SK-N-SH (cell line): ENCODE results near the gene DENND10.
A peak's percentile ranks its signal among the peaks of the same experiment; 100 is the strongest.

Source experiments
- EP300 ChIP-seq, 2 experiments: IDR thresholded peaks; 2 replicates each; pipeline versions ENCODE4 v1.4.0 to v1.6.1; 2012; ENCODE audit warnings: borderline replicate concordance in 1 of 2, low read depth in 1 of 2, low read length in 1 of 2
- EZH2phosphoT487 ChIP-seq: fragments of 200-600 bp; sonication (generic); IDR thresholded peaks from 2 replicates; pipeline ENCODE4 v1.6.1; 2017; ENCODE audit warnings: low read depth, mixed run types, mild to moderate bottlenecking, antibody characterized with exemption, moderate library complexity, borderline replicate concordance
- GABPA ChIP-seq: IDR thresholded peaks from 2 replicates; pipeline ENCODE4 v1.4.0; 2012; ENCODE audit warnings: low read depth, mild to moderate bottlenecking
- MAX ChIP-seq: IDR thresholded peaks from 2 replicates; pipeline ENCODE4 v1.4.0; 2012; ENCODE audit warnings: low read depth
- NRF1 ChIP-seq: IDR thresholded peaks from 2 replicates; pipeline ENCODE4 v1.6.1; 2012; ENCODE audit warnings: low read depth, mild to moderate bottlenecking, low read length
- POLR2AphosphoS5 ChIP-seq: IDR thresholded peaks from 2 replicates; pipeline ENCODE4 v1.6.1; 2012; ENCODE audit warnings: low read depth, low read length
- REST ChIP-seq: IDR thresholded peaks from 2 replicates; pipeline ENCODE4 v1.6.1; 2012; ENCODE audit warnings: mild to moderate bottlenecking, low read depth, low read length, moderate library complexity
- USF2 ChIP-seq: fragments of 150-350 bp; IDR thresholded peaks from 2 replicates; pipeline ENCODE4 v1.6.1; 2017; ENCODE audit warnings: antibody characterized with exemption, low read length, low read depth, borderline replicate concordance
- YY1 ChIP-seq: IDR thresholded peaks from 2 replicates; pipeline ENCODE4 v1.4.0; 2012; ENCODE audit warnings: low read depth, mild to moderate bottlenecking
- TF ChIP-seq, protein P1 (sequence below): fragments of 200-600 bp; sonication (generic); IDR thresholded peaks from 2 replicates; pipeline ENCODE4 v1.6.1; 2017; ENCODE audit warnings: antibody characterized with exemption, mild to moderate bottlenecking, moderate library complexity
- TF ChIP-seq, protein P2 (sequence below): IDR thresholded peaks from 2 replicates; pipeline ENCODE4 v1.4.0; 2012; ENCODE audit warnings: low read depth, borderline replicate concordance

- TF ChIP-seq GABPA (no peak), POLR2AphosphoS5 (peak; percentile 94), NRF1 (0 out of 2 replicates have a peak, but pooled peaks have one; percentile 9), MAX (0 out of 2 replicates have a peak, but pooled peaks have one; percentile 9), REST (no peak), EP300 (IDR thresholded peaks at IDR 0.05; ENCODE audit: borderline replicate concordance in 1 of 2, low read depth in 1 of 2, low read length in 1 of 2) (no peak), USF2 (no peak), EZH2phosphoT487 (no peak), YY1 (peak; percentile 80)
- TF ChIP-seq, protein P1, sequence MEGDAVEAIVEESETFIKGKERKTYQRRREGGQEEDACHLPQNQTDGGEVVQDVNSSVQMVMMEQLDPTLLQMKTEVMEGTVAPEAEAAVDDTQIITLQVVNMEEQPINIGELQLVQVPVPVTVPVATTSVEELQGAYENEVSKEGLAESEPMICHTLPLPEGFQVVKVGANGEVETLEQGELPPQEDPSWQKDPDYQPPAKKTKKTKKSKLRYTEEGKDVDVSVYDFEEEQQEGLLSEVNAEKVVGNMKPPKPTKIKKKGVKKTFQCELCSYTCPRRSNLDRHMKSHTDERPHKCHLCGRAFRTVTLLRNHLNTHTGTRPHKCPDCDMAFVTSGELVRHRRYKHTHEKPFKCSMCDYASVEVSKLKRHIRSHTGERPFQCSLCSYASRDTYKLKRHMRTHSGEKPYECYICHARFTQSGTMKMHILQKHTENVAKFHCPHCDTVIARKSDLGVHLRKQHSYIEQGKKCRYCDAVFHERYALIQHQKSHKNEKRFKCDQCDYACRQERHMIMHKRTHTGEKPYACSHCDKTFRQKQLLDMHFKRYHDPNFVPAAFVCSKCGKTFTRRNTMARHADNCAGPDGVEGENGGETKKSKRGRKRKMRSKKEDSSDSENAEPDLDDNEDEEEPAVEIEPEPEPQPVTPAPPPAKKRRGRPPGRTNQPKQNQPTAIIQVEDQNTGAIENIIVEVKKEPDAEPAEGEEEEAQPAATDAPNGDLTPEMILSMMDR, result no peak
- TF ChIP-seq, protein P2, sequence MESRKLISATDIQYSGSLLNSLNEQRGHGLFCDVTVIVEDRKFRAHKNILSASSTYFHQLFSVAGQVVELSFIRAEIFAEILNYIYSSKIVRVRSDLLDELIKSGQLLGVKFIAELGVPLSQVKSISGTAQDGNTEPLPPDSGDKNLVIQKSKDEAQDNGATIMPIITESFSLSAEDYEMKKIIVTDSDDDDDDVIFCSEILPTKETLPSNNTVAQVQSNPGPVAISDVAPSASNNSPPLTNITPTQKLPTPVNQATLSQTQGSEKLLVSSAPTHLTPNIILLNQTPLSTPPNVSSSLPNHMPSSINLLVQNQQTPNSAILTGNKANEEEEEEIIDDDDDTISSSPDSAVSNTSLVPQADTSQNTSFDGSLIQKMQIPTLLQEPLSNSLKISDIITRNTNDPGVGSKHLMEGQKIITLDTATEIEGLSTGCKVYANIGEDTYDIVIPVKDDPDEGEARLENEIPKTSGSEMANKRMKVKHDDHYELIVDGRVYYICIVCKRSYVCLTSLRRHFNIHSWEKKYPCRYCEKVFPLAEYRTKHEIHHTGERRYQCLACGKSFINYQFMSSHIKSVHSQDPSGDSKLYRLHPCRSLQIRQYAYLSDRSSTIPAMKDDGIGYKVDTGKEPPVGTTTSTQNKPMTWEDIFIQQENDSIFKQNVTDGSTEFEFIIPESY, result no peak
Measured at GRCh38 chr10:119103903-119104653, at the start of gene DENND10.
